Esophagus muscularis mucosa (tissue), 3 donors: ENCODE measurements around the gene MSI2.
A peak's percentile ranks its signal among the peaks of the same experiment; 100 is the strongest.

Source experiments
- CTCF ChIP-seq, 3 experiments: fragments of 200-600 bp in 2 of 3; fragments of 450-650 bp in 1 of 3; sonication (generic) in 2 of 3; IDR thresholded peaks; one replicate each; pipeline ENCODE4 v1.5.1; 2017 to 2019; ENCODE audit warnings: antibody characterized with exemption in 3 of 3, mild to moderate bottlenecking in 2 of 3, moderate library complexity in 1 of 3
- POLR2AphosphoS5 ChIP-seq, 2 donors: sonication (generic); formaldehyde crosslinking; IDR thresholded peaks; one replicate each; pipeline ENCODE4 v1.6.1; 2017; ENCODE audit warnings: antibody characterized with exemption in 2 of 2

GRCh38 chr17:57530508-57530907, 274.2 kb downstream of the MSI2 start:
- peak in 1 of 2 donors; percentile 84 for TF ChIP-seq POLR2AphosphoS5 (IDR thresholded peaks at IDR 0.05)
- TF ChIP-seq CTCF (IDR thresholded peaks at IDR 0.05), result no peak
